Upper lobe of right lung (tissue), 1 donor: ENCODE data around the gene ADCY2. TPM values are rescaled to one million over a fixed set of nuclear protein-coding genes. Genes with fewer than 3 reads are reported as not detected.

ENCODE experiments used
- ATAC-seq: fragments of 200-7000 bp; cut with Tn5 transposase; one replicate; pipeline ENCODE4 v1.9.1; 2020; ENCODE audit warnings: mild to moderate bottlenecking, moderate library complexity
- DNase-seq: peaks from one replicate; pipeline ENCODE4 v3.0.0-alpha.2; 2020
- H3K27ac ChIP-seq: fragments of 200-600 bp; one replicate; pipeline ENCODE4 v1.8.0; 2022
- H3K27me3 ChIP-seq: fragments of 200-600 bp; one replicate; pipeline ENCODE4 v1.8.0; 2022; ENCODE audit warnings: mild to moderate bottlenecking
- H3K36me3 ChIP-seq: fragments of 200-600 bp; one replicate; pipeline ENCODE4 v1.8.0; 2022
- H3K4me1 ChIP-seq: fragments of 200-600 bp; one replicate; pipeline ENCODE4 v1.8.0; 2022
- H3K4me3 ChIP-seq: fragments of 200-600 bp; one replicate; pipeline ENCODE4 v1.8.0; 2022; ENCODE audit warnings: mild to moderate bottlenecking
- H3K9me3 ChIP-seq: fragments of 200-600 bp; one replicate; pipeline ENCODE4 v1.8.0; 2022
- intact Hi-C: fragments of 100-400 bp; cut with DNase I; formaldehyde crosslinking; loops from one replicate; pipeline ENCODE4 v1.11.0; 2022
- total RNA-seq: library from RNA; stranded (reverse); fragmentation: NEBNext Ultra II Directional; extraction: Animal tissue kit (Norgen Biotek cat#: 25700); gene quantifications from one replicate; pipeline ENCODE4 v1.2.1, GENCODE V29; 2021
- TF ChIP-seq, protein P1 (sequence below): fragments of 200-600 bp; IDR thresholded peaks from one replicate; pipeline ENCODE4 v1.8.0; 2022; ENCODE audit warnings: antibody characterized with exemption
- donor health status: DM: no; HTN: yes; CAD: no; lungs with severe emphysema.

ADCY2 gene
- total RNA-seq, 1 donor from 2014 or later: 0.17 TPM

DNA sequence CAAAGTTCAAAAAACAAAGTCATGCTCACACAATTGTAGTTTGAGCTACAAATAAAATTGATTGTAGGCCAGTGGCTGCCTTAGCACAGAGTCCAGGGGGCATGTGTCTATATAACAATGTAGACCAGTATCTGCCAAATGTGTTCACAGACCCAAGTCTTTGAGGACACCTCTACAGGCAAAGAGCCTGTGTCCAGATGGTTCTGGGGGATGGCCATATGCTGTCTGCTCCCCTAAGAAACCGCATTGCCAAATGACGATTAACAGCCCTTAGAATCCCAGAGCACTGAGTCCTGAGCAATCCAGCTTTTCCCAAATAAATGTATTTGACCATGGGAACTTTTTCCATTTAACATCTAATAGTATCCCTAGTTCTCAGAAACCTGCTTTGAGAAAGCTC, 169.6 kb downstream of the ADCY2 start:
- Histone ChIP-seq H3K27ac (no peak overlapping the region), H3K4me3 (no peak overlapping the region), H3K9me3 (no peaks in the 10 kb centered on the region), H3K27me3 (no peaks in the 10 kb centered on the region), H3K4me1 (no peaks in the 10 kb centered on the region), H3K36me3 (no peaks in the 10 kb centered on the region)
- intact Hi-C loops: no loop called here
- no peak for ATAC-seq
- DNase-seq: no peak
- TF ChIP-seq, protein P1, sequence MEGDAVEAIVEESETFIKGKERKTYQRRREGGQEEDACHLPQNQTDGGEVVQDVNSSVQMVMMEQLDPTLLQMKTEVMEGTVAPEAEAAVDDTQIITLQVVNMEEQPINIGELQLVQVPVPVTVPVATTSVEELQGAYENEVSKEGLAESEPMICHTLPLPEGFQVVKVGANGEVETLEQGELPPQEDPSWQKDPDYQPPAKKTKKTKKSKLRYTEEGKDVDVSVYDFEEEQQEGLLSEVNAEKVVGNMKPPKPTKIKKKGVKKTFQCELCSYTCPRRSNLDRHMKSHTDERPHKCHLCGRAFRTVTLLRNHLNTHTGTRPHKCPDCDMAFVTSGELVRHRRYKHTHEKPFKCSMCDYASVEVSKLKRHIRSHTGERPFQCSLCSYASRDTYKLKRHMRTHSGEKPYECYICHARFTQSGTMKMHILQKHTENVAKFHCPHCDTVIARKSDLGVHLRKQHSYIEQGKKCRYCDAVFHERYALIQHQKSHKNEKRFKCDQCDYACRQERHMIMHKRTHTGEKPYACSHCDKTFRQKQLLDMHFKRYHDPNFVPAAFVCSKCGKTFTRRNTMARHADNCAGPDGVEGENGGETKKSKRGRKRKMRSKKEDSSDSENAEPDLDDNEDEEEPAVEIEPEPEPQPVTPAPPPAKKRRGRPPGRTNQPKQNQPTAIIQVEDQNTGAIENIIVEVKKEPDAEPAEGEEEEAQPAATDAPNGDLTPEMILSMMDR: no peak

DNA sequence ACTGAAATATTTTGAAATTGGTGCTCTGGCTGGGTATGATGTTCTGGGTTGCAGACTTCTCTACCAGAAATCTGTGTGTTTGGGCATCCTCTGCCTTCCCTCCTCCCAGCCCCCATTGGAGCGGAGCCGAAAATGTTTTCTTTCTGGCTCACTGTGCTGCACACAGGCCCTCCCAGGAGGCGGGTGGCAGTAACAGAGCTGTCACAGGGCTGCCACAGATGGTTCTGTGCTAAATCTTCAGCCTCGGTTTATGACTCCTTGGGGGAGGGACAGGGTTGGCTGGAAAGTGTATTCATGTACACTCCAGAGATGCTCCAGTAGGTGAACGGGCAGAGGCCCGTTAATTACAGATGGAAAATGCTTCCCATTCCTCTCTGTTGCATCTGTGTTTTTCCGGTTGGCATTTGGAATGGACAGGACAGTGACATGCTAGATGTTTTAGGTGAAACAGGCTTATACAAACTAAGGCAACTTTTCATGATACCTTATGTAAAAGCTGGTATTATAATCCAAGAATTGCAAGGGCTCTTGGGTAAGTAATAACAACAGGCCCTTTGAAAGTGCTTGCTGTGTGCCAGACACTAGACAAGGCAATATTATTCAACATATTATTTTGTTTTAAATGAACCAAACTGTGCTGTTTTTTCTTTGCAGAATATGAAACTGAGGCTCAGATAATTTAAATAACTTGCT, 180.2 kb downstream of the ADCY2 start:
- Histone ChIP-seq H3K27ac (no peak overlapping the region), H3K27me3 (no peaks in the 10 kb centered on the region), H3K4me1 (no peaks in the 10 kb centered on the region), H3K36me3 (no peaks in the 10 kb centered on the region), H3K4me3 (no peak overlapping the region), H3K9me3 (no peaks in the 10 kb centered on the region)
- no peak for DNase-seq
- intact Hi-C loops: no loop called here
- no peak for ATAC-seq
- TF ChIP-seq, protein P1: no peak

DNA sequence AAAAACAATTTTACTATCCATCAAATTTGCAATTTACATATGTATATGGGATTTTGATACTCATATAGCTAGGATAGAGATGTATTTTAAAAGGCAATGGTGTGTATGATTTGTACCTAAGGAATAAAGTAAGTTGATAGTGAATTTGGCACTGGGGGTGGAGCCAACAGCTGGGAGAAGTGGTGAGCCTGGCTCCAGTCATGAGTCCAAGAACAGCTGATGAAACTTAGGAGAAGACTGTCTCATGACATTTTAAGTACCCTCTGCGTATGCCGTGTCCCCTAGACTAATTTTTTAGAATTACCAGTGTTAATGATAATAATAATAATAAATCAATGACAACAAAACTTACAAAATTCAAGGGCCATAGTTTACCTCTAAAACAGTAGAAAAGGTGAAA, 181.4 kb downstream of the ADCY2 start:
- no peaks in the 10 kb centered on the region for H3K27me3 ChIP-seq
- ATAC-seq (no peak), DNase-seq (no peak)
- no peaks in the 10 kb centered on the region for H3K4me1 ChIP-seq
- no peak overlapping the region for H3K4me3 ChIP-seq
- TF ChIP-seq, protein P1: no peak
- no peaks in the 10 kb centered on the region for H3K9me3 ChIP-seq
- H3K36me3 ChIP-seq: no peaks in the 10 kb centered on the region
- H3K27ac ChIP-seq: no peak overlapping the region
- intact Hi-C loops: no loop called here

DNA sequence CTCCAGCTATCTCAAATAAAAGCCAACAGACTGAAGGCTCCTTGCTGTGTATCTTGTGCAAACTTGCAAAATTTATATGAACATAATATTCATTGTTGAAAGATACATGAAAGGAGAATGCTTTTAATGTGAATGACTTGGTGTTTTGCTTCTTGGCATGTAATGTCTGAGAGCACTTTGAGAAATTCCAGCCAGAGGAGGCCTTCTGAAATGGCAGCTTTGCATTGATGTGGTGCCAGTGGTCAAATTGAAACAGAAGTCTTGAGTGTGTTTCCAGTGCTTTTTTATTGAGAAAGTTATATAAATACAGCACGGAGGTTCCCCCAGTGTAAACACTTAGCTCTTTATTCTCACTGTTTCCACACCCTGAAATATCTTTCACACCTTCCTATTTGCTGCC, 182.1 kb downstream of the ADCY2 start:
- Histone ChIP-seq H3K4me1 (no peaks in the 10 kb centered on the region), H3K27ac (no peak overlapping the region), H3K4me3 (no peak overlapping the region), H3K36me3 (no peaks in the 10 kb centered on the region), H3K9me3 (no peaks in the 10 kb centered on the region), H3K27me3 (no peaks in the 10 kb centered on the region)
- intact Hi-C loops: no loop called here
- TF ChIP-seq, protein P1: no peak
- ATAC-seq (no peak), DNase-seq (no peak)

DNA sequence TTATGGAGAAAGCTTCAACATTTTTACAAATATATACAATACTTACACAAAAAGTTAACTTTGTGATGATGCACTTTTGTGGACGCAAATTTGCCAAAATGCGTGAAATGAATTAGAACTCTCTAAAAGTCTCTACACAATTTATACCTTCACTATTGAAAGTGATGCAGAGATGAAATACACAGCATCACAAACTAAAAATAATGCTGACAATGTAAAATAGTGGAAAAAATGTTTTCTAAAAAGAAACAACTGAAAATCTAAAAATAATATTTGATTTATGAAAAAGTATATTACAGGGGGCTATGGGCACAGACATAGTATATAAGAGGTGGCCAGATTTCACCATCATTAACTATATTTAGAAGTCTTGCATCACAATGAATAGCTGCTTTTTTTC, 188.8 kb downstream of the ADCY2 start:
- TF ChIP-seq, protein P1: no peak
- no peaks in the 10 kb centered on the region for H3K9me3 ChIP-seq
- H3K36me3 ChIP-seq: no peaks in the 10 kb centered on the region
- no peaks in the 10 kb centered on the region for H3K4me1 ChIP-seq
- ATAC-seq: no peak
- intact Hi-C loops: no loop called here
- no peak for DNase-seq
- H3K27ac ChIP-seq: no peak overlapping the region
- no peak overlapping the region for H3K4me3 ChIP-seq
- no peaks in the 10 kb centered on the region for H3K27me3 ChIP-seq

DNA sequence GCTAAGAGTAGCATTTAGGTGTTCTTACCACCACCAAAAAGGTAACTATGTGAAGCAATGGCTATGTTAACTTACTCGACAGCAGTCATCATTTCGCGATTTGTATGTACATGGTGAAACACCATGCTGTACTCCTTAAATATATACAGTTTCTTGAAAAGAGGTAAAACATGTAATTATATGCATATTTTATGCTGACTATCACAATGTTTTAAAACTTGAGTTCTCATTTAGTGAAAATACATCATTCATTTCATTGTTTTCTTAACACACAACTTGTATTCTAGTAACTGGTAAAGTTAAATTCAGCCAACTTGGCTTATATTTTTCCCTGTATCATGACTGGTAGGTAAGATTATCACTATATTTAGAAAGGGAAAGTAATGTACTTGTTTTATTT, 189.9 kb downstream of the ADCY2 start:
- TF ChIP-seq, protein P1: no peak
- H3K4me3 ChIP-seq: no peak overlapping the region
- no peaks in the 10 kb centered on the region for H3K27me3 ChIP-seq
- H3K9me3 ChIP-seq: no peaks in the 10 kb centered on the region
- no peaks in the 10 kb centered on the region for H3K4me1 ChIP-seq
- no peaks in the 10 kb centered on the region for H3K36me3 ChIP-seq
- intact Hi-C loops: no loop called here
- ATAC-seq (no peak), DNase-seq (no peak)
- H3K27ac ChIP-seq: no peak overlapping the region
